ENCODE data around the gene CCDC195.
"Not testable (repeated sequence)": the region's sequence is repeated elsewhere in the genome, so short reads cannot be mapped to it uniquely, and the experiment has no call there.

Gene CCDC195

DNA sequence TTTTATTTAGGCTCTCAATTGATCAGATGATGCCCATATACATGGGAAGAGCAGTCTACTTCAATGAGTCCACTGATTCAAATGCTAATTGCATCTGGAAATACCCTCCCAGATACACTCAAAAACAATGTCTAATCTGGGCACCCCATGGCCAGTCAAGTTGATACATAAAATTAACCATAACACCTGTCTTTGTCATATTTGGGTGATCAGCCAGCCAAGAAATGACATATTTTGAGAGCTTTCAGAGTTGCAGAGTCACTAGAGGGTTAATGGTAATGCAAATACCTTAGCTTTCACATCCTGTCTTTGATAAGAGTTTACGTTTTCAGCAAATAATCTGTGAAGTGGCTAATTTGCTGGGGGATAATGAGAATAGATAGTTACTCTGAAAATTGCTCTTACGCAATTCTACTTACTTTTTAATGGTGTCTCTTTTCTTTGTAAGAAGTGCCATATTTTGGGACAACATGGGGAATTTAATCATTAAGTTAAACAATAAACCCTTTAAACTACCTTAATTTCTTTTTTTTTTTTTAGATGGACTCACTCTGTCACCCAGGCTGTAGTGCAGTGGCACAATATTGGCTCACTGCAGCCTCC lies 49.1 kb downstream of the CCDC195 start:
- no peak overlapping the region for H3K4me3 ChIP-seq
- H3K9ac ChIP-seq (ENCODE audit: insufficient read length): no peak overlapping the region
- DNase-seq (ENCODE audit: low read depth, low spot score): no peak
- no peak overlapping the region for H3K27ac ChIP-seq
- no peak for TF ChIP-seq POLR2AphosphoS5 (IDR thresholded peaks at IDR 0.05; ENCODE audit: borderline replicate concordance, low read depth, low read length)
- no peak for TF ChIP-seq FOXP2 (optimal IDR thresholded peaks at IDR 0.05; ENCODE audit: control extremely low read depth, extremely low read length, insufficient read depth)
- no peak for TF ChIP-seq EZH2 (IDR thresholded peaks at IDR 0.05)
- no peaks in the 10 kb centered on the region for H3K36me3 ChIP-seq (ENCODE audit: insufficient read depth, low read length)
- no peaks in the 10 kb centered on the region for H3K9me3 ChIP-seq (ENCODE audit: low read depth, low read length)

DNA sequence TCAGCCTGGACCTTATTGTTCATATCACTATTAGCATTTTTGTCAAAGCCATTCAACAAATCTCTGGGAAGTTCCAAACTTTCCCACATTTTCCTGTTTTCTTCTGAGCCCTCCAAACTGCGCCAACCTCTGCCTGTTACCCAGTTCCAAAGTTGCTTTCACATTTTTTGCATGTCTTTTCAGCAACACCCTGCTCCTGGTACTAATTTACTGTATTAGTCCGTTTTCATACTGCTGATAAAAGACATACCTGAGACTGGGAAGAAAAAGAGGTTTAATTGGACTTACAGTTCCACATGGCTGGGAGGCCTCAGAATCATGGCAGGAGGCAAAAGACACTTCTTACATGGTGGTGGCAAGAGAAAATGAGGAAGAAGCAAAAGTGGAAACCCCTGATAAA lies 52.8 kb downstream of the CCDC195 start:
- not testable (repeated sequence) for H3K9ac ChIP-seq (ENCODE audit: insufficient read length); H3K4me3 ChIP-seq; DNase-seq (ENCODE audit: low read depth, low spot score); H3K27ac ChIP-seq; H3K36me3 ChIP-seq (ENCODE audit: insufficient read depth, low read length); H3K9me3 ChIP-seq (ENCODE audit: low read depth, low read length)

DNA sequence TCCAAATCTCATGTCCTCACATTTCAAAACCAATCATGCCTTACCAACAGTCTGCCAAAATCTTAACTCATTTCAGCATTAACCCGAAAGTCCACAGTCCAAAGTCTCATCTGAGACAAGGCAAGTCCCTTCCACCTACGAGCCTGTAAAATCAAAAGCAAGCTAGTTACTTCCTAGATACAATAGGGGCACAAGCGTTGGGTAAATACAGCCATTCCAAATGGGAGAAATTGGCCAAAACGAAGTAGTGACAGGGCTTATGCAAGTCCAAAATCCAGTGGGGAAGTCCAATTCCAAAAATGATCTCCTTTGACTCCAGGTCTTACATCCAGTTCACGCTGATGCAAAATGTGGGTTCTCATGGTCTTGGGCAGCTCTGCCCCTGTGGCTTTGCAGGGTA lies 54.5 kb downstream of the CCDC195 start:
- H3K4me3 ChIP-seq; H3K9me3 ChIP-seq (ENCODE audit: low read depth, low read length); DNase-seq (ENCODE audit: low read depth, low spot score): not testable (repeated sequence)

DNA sequence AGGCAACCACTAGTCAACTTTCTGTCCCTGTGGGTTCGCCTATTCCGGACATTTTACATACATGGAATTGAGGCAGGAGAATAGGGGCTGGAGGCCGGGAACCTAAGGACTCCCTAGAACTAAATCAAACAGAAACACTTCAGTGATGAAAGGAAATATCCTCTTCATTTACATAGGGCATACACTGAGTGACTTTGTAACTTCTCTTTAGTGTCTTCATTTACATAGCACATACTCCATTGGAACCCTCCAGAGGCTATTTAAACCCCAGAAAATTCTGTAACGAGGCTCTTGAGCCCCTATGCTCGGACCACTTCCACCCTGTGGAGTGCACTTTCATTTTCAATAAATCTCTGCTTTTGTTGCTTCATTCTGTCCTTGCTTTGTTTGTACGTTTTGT lies 56.5 kb downstream of the CCDC195 start:
- no peak for DNase-seq (ENCODE audit: low read depth, low spot score)
- Histone ChIP-seq H3K9ac (ENCODE audit: insufficient read length) (no peak overlapping the region), H3K27ac (no peak overlapping the region), H3K36me3 (ENCODE audit: insufficient read depth, low read length) (no peaks in the 10 kb centered on the region), H3K4me3 (no peak overlapping the region), H3K9me3 (ENCODE audit: low read depth, low read length) (no peaks in the 10 kb centered on the region)
- TF ChIP-seq EZH2 (IDR thresholded peaks at IDR 0.05) (no peak), FOXP2 (optimal IDR thresholded peaks at IDR 0.05; ENCODE audit: control extremely low read depth, extremely low read length, insufficient read depth) (no peak), POLR2AphosphoS5 (IDR thresholded peaks at IDR 0.05; ENCODE audit: borderline replicate concordance, low read depth, low read length) (no peak)

More for the DNA sequence above, 54.5 kb downstream of the CCDC195 start:
- not testable (repeated sequence) for H3K27ac ChIP-seq; H3K36me3 ChIP-seq (ENCODE audit: insufficient read depth, low read length); H3K9ac ChIP-seq (ENCODE audit: insufficient read length)

DNA sequence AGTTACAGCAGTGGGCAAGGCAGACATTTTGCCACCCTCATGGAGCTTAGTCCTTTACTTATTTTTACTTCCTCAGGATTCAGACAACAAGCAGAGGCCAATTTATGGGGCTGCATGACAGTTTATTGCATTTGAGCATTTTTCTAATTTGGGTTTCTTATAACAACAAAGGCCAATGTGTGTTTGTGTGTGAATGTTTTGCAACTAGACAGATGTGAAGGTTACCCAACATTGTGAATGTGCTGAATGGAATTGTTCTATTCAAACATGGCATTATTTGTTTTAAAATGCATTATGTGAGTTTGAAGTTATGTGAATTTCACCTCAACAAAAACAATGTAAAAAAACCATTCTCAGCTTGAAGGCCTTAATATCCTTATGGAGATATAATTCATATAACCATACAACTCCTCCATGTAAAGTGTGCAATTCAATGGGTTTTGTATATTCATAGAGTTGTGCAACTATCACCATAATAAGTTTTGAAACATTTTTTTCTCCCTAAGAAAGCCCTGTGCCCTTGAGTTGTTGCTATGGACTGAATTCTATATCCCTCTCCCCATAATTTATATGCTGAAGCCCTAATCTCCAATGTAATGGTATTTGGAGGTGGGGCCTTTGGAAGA lies 57.3 kb downstream of the CCDC195 start:
- TF ChIP-seq FOXP2 (optimal IDR thresholded peaks at IDR 0.05; ENCODE audit: control extremely low read depth, extremely low read length, insufficient read depth) (no peak), EZH2 (IDR thresholded peaks at IDR 0.05) (no peak)
- Histone ChIP-seq H3K27ac (no peak overlapping the region), H3K9me3 (ENCODE audit: low read depth, low read length) (no peaks in the 10 kb centered on the region), H3K36me3 (ENCODE audit: insufficient read depth, low read length) (no peaks in the 10 kb centered on the region), H3K4me3 (no peak overlapping the region), H3K9ac (ENCODE audit: insufficient read length) (no peak overlapping the region)
- no peak for DNase-seq (ENCODE audit: low read depth, low spot score)

DNA sequence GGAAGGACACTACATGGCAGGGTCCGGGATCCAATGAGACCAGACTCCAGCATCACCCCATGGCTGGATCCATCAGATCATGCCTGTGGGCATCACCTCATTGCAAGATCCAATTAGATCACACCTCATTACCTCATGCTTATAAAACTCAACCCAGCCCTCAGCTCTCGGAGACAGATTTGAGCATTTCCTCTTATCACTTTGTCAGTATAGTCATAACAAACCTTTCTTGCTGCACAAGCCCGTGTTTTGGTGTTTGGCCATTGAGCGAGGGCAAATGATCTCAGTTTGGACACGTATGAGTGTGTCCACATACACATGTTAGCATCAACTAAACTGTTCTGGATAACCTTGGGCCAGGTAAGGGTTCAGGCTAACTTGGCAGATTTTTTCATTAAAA lies 58.8 kb downstream of the CCDC195 start:
- no peaks in the 10 kb centered on the region for H3K9me3 ChIP-seq (ENCODE audit: low read depth, low read length)
- no peak overlapping the region for H3K4me3 ChIP-seq
- no peak for DNase-seq (ENCODE audit: low read depth, low spot score)
- H3K27ac ChIP-seq: no peak overlapping the region
- no peaks in the 10 kb centered on the region for H3K36me3 ChIP-seq (ENCODE audit: insufficient read depth, low read length)
- no peak overlapping the region for H3K9ac ChIP-seq (ENCODE audit: insufficient read length)
- no peak for TF ChIP-seq EZH2 (IDR thresholded peaks at IDR 0.05)
- TF ChIP-seq FOXP2 (optimal IDR thresholded peaks at IDR 0.05; ENCODE audit: control extremely low read depth, extremely low read length, insufficient read depth): no peak
- no peak for TF ChIP-seq POLR2AphosphoS5 (IDR thresholded peaks at IDR 0.05; ENCODE audit: borderline replicate concordance, low read depth, low read length)

DNA sequence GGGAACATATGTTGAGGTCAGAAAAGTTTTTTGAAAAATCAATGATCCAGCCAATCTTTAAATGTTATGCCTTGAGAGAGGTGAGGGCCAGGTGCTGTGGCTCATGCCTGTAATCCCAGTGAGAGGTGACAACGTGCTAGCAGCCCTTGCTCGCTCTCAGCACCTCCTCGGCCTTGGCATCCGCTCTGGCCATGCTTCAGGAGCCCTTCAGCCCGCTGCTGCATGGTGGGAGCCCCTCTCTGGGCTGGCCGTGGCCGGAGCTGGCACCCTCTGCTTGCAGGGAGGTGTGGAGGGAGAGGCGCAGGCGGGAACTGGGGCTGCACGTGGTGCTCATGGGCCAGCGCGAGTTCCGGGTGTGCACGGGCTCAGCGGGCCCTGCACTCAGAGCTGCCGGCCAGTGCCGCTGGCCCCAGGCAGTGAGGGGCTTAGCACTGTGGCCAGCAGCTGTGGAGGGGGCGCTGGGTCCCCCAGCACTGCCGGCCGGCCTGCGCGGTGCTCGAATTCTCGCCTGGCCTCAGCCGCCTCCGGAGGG lies 61.1 kb downstream of the CCDC195 start:
- H3K27ac ChIP-seq: no peak overlapping the region
- no peak for DNase-seq (ENCODE audit: low read depth, low spot score)
- H3K9me3 ChIP-seq (ENCODE audit: low read depth, low read length): no peaks in the 10 kb centered on the region
- H3K9ac ChIP-seq (ENCODE audit: insufficient read length): no peak overlapping the region
- TF ChIP-seq POLR2AphosphoS5 (IDR thresholded peaks at IDR 0.05; ENCODE audit: borderline replicate concordance, low read depth, low read length) (no peak), FOXP2 (optimal IDR thresholded peaks at IDR 0.05; ENCODE audit: control extremely low read depth, extremely low read length, insufficient read depth) (no peak), EZH2 (IDR thresholded peaks at IDR 0.05) (no peak)
- H3K4me3 ChIP-seq: no peak overlapping the region
- H3K36me3 ChIP-seq (ENCODE audit: insufficient read depth, low read length): no peaks in the 10 kb centered on the region

Measured in SK-N-MC (cell line).